Heart left ventricle (tissue), 13 donors: ENCODE data around the gene MB21D2.

Experiments used
- CTCF ChIP-seq, 12 donors: fragments of 200-600 bp; sonication (generic) in 4 of 12; IDR thresholded peaks; one replicate each; pipeline versions ENCODE4 v1.5.0 to v1.8.0; 2018 to 2022; ENCODE audit warnings: antibody characterized with exemption in 12 of 12, mild to moderate bottlenecking in 5 of 12
- POLR2A ChIP-seq, 2 donors: fragments of 450-650 bp; IDR thresholded peaks; one replicate each; pipeline ENCODE4 v1.6.1; 2017; ENCODE audit warnings: antibody characterized with exemption in 2 of 2, mild to moderate bottlenecking in 2 of 2, moderate library complexity in 2 of 2
- donor health status: ischemic (EF 13 %, LVEDD 7.1; RV severe dilation, severe dysfunction).
- donor health status: DM: no; HTN: yes; CAD: no.
- donor health status: DM: no; HTN: no; CAD: no.
- donor health status: ischemic (EF 25% LVEDD 6.9; RV normal size, moderate dysfunction).
- donor health status: ischemic (EF 25% LVEDD 5.7; RV mildly dilated, moderate dysfunction).
- donor health status: ischemic (EF 35%, LVEDD 5.7; RV mildly dilated, moderate dysfunction).
- donor health status: nonischemic (EF 11% LVEDD 7.7; RV severe dilation, severe dysfunction).
- donor health status: DM: yes; HTN: yes; CAD: no.
- donor health status: PGD.
- donor health status: ischemic (EF 29% LVEDD 5.4; RV normal size, mild dysfunction).
- donor health status: nonischemic (EF 23%, LVEDD 6.1; RV moderate dilation, normal function).

- TF ChIP-seq CTCF (IDR thresholded peaks at IDR 0.05) (no peak), POLR2A (IDR thresholded peaks at IDR 0.05) (no peak)
These were observed 37.3 kb downstream of the MB21D2 start for GRCh38 chr3:192880313-192880712.
